ENCODE measurements around the gene PBX1.
"Not testable (repeated sequence)": the region's sequence is repeated elsewhere in the genome, so short reads cannot be mapped to it uniquely, and the experiment has no call there.

The PBX1 gene

DNA sequence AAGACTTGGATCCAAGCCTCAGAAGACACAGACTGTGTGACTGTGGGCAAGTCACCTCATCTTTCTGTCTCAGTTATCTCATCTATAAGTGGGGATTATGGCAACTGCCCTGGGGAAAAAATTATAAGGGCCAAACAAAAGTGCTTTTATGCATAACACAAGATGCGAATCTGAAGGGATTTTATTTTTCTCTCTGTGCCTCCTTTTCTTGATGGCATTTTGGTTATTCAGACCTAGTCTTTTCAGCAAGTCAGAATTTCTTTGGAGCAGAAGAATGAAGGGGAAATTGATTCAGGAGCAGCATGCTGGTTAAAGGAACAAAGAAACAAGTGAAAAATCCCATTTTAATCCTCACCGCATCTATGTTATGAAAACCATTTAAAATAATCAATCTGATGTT lies 86.9 kb downstream of the PBX1 start:
- no peak for DNase-seq

DNA sequence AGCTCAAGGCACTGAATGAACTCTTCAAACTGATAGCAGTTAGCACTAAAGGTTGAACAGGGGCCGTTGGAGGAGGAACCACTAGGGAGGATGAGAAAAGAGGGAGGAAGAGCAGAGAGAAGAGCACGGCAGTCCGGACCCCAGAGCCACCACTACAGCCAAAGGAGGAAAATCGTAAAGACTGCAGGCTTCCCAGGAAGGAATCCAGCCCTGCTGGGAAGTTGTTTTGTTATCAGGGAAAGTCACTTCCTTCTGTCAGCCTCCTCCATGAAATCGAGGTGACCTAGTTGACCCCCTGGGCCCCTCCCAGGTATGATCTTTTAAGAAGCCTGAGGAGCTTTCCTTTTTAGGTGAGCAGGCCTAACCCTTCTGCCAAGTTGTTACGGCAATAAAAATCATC lies 88.2 kb downstream of the PBX1 start:
- no peak for DNase-seq

DNA sequence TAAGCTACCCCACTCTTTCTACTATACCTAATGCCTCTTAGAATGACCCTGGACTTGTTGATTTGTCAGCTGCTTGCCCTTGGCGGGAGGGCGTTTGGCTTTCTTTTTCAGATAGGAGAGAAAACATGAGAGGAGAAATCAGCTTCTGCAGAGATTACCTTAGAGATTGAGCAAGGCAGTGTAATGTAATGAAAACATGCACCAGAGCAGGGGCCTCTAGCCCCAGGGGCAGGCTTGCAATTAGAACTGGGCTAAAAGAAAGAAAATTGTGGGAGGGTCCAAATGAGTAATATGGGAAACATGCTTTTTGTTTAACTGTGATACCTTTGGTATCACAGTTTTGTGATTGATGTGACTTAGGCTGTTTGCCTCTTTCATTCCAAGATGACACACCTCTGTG lies 89.7 kb downstream of the PBX1 start:
- no peak for DNase-seq

DNA sequence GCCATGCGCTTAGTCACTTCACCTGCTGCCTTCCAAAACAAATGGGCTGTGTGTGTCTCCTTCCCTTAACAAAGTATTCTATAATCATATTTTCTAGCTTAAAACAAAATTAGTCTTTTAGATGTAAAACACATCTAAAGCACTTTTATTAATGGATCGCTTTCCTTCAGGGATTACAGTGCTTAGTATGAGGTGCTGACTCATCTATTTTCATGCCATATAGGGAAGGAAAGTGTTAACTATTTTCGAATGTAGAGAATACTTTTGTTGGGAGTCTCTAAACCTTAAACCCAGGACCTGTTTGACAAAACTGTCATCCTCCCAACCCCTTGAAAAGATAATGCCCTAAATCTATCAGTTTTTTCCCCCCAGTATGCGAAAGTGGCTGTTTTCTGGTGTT lies 90.2 kb downstream of the PBX1 start:
- no peak for DNase-seq

DNA sequence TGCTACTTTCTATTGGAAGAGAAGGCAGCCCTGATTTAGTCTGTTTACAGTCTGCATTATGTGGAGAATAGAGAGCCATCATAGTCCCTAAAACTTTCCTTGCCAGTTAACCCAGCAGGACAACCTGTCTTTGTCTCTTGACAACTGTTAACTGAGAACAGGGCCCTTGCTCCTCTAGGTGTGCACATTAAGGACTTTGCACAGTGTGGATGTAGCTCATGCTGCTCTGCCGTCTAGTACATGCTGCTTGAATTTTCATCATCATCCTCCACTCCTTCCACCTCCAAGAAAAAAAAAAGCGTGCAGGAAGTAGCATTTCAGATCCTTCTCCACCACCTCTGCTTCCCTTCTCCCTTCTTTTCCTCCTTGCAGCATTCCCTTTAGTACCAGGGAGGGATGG lies 91.5 kb downstream of the PBX1 start:
- DNase-seq, result no peak

DNA sequence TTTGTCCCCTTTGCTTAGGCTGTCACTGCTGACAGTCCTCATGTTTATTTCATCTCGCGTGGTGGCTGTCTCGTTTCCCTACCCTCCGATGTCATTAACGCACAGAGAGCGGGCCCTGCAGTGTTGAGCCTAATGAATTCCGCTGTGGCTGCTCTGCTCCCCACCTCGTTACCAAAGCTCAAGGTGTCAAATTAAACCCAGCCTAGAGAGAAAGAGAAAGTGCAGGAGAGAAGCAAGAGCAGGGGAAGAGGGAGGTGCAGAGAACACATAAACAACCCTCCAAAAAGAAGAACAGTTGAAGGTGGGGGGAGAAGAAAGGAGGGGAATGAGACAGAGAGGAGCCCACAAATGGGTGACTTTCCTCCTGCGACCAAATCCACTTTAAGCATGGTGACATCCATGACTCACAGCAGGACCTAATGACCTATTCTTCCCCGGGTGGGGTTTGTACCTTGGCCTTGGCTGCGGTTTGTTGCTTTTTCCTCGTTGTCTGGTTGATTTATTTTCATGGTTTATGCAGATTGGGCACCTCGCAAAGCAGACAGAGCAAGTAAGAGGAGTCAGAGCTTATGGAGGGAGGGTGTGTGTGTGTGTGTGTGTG lies 92.5 kb downstream of the PBX1 start:
- peak; percentile 3 for DNase-seq

DNA sequence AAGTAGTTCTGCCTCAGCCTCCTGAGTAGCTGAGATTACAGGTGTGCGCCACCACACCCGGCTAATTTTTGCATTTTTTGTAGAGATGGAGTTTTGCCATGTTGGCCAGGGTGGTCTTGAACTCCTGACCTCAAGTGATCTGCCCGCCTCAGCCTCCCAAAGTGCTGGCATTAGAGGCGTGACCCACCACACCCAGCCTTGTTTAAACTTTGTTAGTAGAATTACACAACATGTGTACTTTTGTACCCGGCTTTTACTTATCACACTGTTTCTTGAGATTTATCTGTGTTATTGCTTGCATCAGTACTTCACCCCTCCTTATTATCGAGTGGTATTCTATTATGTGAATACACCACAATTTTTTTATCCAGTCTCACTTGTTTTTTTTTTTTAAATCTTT lies 94.0 kb downstream of the PBX1 start:
- not testable (repeated sequence) for DNase-seq

DNA sequence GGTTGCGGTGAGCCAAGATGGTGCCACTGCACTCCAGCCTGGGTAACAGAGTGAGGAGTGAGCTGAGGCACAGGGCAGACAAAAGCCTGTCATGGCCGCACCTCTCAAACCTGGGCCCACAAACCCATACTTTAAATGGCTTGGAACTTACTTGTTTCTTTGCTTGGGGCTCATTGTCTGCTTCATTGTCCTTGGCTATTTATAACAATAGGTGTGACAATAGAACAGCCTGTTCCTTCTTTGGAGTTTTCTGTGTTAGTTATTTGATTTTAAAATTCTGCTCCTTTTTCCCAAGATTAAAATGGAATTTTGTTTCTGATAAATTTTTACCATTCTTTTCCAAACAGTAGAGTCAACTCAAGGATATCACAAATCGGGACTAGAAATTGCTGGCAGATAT lies 94.7 kb downstream of the PBX1 start:
- no peak for DNase-seq

DNA sequence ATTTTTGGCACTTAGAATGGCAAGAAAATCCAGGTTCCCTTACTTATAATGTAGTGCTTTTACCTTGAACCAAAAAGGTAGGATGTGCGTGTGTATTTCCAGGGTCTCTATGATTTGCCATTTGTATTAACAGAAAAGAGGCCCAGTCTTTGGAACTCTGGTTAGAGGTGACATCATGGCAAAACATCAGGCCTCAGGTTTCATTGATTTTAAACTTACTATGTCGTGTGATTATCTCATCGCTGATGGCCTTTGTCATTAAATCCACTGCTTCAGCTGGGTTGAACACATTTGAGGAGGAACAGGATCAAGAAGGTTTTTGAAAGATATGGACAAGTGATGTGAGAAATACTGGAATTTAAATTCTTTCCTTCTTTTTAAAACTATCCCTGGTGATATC lies 95.2 kb downstream of the PBX1 start:
- no peak for DNase-seq

DNA sequence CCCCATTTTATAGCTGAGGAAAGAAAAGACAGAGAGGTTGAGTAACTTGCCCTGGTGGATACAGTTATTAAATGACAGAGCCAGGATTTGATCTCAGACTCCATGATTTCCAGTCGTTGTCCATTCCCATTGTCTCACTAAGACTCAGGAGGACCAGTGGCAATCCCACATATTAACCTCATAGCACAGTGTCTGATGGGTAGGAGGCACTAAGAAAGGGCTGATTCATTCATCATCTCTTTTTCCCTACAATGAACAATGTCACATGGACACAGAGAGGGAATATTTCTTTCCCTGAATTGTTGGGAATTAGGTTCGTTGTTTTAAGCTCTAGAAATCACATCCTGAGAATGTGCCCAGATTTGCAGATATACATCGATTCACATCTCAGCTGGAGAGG lies 99.9 kb downstream of the PBX1 start:
- DNase-seq, result no peak

DNA sequence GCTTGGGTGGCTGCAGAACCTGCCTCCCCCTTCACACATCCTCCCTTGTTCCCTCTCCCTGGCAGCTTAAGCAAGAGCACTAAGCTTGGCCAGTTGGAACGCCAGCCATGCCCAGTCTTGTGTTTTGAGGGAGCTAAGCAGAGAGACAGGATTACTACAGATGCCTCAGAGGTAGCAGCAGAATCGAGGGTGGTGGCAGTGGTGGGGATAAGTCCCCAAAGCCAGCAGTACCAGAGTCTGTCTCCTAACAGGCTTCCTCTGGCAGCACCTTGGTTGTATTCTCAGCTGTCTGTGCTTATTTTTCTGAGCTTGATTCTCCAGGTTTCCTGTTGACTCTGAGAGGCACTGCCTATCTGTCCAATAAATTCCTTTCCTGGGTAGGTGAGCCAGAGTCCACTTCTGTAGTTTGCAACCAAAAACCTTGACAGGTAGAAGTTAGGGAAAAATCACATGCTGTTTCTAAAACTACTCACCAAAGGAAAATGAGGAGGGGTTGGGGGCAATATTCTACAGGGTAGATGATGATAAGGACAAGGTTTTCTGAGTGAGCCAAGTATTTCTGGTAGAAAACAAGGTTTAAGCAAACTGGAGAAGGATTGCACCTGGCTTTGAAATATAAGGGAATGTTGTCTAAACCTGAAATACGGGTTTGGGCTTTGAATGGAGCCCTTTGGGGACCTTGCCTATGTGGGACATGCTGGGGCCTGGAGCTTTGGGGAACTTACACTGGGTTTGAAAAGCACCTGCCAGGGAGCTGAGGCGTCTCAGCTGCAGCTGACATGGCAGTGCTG lies 100.8 kb downstream of the PBX1 start:
- DNase-seq, result no peak

DNA sequence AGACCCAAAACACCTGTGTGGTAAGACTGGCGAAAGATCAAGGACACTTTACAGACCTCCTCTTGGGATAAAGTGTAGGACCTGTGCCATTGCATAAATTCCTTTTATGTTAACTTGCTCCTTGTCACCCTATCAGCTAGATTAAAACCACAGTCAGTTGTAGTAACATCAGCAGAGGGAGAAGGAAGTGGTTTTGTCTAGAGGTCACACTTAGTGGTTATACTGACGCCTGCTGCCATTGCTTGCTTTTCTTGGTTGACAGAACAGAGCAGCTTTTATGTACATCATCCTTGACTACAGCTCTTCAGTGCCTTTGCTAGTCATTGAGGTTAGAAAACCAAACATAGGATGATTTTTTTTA lies 101.4 kb downstream of the PBX1 start:
- DNase-seq, result peak; percentile 26

DNA sequence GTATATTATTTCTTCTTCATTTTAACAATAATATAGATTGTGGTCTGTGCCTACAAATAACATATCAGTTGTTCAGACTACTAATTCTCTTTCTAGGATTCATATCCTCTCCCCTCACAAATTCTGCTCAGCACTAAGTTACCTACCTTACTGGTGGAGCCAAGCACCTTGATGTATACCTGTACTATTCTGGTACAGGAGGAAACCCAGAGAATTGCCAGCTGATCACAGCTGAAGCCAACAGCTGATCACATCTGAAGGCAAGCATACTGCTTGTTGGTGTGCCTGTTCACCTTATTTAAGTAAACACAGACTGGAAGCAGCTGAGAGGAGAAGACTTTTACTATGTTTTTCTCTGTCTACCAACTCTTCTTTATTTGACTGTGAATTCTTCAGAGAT lies 101.8 kb downstream of the PBX1 start:
- DNase-seq, result no peak

DNA sequence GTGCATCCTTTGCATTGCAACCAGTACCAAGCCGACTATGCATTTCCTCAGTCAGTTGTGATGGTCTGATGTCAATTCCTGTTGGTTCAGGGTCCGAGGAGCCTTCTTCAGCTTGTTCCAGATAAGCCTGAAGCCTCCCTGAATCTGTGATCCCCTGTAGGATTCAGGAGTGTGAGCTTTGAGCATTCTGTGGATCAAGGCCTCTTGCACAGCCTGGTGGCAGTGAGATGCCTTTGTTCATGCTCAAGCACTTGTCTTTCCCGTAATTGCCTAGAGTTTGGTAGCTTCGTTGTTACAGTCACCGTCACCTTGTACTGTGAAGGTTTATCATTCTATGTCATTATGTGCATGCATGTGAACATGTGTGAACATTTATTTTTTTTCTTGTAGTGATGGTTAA lies 103.5 kb downstream of the PBX1 start:
- DNase-seq, result no peak

DNA sequence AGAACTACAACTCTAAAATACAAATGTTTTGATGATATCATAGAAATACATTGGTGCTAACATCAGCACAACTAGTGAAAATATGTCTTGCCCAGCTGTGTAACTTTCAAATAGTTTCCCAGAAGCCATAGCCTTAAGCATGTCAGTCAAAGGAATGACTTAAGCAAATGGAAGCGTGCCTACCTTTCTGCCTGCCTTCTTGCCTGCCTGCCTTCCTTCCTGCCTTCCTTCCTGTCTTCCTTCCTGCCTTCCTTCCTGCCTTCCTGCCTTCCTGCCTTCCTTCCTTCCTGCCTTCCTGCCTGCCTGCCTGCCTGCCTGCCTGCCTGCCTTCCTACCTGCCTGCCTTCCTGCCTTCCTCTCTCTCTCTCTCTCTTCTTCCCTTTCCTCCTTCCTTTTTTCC lies 104.0 kb downstream of the PBX1 start:
- DNase-seq, result no peak

DNA sequence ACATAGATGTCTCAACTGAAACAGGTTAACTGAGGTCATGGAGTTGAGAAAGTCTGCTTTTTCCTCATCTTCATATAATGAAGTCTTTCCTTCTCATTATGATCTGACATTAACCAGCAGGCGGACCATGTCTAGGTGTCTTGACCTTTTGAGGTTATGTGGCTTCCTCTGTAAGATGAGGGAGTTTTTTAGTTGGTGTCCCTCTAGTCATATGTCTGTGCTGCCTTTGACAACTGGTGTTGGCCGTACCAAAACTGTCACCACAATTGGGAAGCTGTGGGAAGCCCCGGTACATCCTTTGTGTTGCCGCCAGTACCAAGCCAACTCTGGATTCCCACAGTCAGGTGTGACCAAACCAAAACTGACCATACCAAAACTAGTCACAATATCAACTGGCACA lies 105.1 kb downstream of the PBX1 start:
- DNase-seq, result no peak

DNA sequence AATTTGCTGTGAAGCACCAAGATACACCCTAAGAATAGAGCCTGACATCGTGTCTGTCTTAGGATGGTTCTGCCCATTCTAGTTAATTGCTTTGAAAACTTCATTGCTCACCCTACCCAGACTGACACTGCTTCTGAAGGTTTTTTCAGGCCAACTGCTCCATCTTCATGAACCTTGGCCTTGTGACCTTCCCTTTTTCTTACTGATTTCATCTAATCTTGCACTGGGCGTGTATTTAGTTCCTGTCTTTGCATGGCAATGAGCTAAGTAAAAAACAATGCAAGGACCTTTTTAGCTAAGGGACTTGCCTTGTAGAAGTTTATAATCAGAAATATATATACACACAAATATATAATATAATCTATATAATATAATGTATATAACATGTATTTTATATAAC lies 108.0 kb downstream of the PBX1 start:
- DNase-seq, result no peak

DNA sequence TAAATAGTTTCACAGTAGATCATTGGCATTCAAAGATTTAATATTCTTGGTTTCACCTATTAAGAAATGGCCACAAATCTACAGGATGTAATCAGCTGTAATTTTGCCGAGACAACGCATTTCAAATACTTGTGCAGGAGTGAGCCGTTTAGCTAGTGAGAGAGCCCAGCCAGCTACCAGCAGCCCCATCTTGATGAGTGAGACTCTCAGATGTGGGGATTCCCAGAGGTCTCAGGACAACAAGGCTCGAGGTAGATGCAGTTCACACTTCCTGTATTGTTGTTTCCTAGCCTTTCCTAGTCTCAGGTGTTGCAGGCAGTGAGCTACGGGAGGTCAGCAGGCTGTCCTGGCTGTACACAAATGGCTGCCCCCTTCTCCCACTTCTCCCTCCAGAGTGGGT lies 108.6 kb downstream of the PBX1 start:
- DNase-seq, result no peak

DNA sequence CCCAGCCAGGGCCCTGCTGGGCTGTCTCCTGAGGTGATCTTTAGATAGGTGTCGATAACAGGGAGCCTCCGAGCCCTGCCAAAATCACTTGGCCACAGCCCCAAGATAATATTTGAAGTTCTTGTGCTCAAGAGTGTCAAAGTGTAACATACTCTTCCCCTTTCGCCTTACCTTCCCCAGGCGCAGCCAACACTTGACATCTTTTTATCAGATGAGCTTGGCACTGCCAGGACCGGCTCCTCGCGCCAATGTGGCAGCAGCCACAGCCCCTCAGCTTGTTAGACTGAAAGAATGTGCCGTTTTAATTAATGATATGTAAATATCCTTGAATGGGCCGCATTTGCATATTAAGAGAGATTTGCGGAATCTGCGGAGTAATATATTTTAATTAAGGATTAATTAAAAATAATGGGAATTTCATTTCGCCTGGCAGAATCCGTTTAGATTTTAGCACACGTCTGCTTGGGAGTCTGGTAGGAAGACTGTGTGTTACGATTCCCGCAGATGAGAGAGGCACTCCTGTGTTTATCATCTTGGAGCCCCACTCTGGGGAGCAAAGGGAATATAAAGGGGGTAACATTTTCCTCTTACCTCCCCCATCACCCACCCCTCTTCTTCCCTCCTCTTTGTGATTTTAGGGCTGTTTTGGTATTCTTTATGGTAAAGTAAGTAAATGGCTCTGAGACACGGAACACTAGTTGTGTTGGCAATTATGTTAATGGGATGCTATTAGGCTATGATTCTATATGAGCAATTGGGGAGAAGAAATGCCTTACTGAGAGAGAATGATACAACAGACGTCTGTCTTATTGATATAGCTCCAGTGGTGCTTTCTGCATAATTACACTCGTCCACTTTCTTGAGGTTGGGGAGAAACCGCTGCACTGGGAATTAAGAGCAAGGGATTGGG lies 109.8 kb downstream of the PBX1 start:
- no peak for DNase-seq

DNA sequence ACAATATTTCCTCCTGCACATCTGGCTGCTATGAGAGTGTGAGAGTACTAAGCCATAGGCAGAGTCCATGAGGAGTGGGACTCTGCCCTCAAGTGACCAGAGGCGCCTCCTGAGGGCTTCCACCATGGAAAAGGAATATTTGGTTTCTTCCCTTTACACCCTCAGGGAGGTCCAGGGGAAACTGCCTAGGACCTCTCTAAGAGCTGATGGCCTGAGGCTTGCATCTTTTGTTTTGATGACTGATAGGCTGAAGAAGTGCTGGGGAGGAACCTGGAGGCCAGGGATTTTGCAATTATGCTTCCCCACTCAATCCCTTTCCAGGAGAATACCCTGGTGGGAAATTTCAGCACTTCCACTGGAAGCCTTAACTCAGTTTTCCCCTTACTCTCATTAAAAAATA lies 111.0 kb downstream of the PBX1 start:
- DNase-seq, result no peak

DNA sequence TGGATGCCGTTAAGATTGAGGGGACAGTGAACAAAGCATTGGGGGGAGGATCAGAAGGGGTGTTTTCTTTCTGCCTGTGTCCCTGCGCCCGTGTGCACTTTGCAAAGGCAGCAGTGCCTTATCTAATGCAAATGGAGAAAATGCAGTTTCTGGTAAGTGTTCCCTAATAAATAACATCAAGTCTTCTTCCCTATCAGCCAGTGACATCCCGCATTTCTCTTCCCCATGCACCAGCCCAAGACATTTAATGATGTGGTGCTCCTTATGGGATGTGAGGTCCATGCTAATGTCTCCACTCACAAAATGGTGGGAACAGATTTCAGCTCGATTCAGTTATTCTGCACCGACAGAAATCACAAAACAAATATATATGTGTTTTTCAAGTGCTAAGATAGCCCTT lies 111.8 kb downstream of the PBX1 start:
- DNase-seq, result no peak

DNA sequence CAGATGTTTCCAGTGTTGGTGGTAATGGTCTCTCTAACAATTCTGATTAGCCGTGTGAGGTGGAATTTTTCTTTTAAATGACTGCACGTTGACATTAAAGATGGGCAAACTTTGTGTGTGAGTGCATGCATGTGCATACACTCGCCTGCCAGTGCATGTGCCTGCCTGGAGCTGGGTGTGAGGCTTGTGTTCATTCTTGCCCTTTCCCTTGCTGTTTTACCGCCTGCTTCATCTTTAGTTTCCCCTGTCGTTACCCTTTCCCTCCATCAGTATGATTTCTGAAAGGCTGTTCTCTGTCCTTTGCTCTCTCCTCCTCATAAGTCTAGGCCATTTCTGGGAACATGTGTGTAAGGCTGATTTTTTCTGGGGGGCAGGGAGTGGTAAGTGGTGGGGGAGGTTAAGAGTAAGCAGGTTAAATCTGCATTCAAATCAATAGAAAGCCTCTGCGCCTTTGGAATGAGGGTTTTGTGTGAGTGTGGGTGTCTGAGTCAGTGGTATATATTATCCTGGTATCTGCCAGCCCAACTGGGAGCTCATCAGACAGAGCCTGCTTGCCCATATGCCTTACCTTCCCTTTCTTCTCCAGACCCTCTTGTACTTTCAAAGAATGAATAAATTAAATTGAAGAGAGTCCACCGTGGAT lies 112.5 kb downstream of the PBX1 start:
- no peak for DNase-seq

DNA sequence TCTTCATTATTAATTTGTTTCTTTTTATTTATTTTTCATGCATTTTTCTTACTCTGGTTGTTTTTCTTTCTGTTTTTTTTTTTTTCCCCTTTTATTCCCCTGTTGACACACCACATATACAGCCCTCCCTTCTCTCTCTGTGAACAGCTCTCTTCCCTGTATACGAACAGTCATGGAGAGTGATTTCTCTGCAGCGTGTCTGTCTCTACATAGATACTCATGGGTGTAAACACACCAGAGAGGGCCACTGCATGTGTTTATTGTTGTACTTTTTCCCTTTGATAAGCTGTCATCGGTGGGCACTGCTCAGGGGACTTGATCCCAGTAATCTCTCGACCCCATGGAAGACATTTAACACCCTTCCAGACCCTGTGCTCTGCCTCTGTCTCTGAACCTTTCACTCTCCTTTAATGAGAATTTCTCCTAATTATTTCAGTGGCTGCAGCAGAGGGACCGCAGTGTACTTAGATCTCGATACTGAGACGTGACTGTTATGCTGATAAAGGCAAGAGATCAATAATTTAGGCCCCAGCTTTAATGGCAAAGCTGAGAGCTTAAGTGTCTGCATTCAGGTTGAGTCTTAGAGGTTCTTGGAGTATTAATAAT lies 113.1 kb downstream of the PBX1 start:
- DNase-seq, result no peak

Measured in CD4-positive, alpha-beta T cell treated with Interleukin-10 for 1 hour (primary cell).